ENCODE data around the gene SARNP. TPM values are rescaled to one million over a fixed set of nuclear protein-coding genes. Genes with fewer than 3 reads are reported as not detected.

SARNP gene
- total RNA-seq, 2 experiments from 2014 or later, result 88.3 to 88.6 TPM

- no peaks in the 10 kb centered on the region for H3K36me3 Mint-ChIP-seq (ENCODE audit: low read depth)
- H3K4me1 Mint-ChIP-seq, result peaks cover 26% of the 10 kb centered on the region
- DNase-seq, result peak; percentile 72
- H3K9me3 Mint-ChIP-seq, result no peaks in the 10 kb centered on the region
- peak overlapping the region; percentile 35 for H3K4me3 Mint-ChIP-seq
- peak overlapping the region; percentile 69 for H3K27ac Mint-ChIP-seq
- CTCF ChIA-PET, result interaction anchor here (0.5 to 4.9 kb wide), 18 partner anchors 7 to 391 kb away, joined by 3 to 54 read pairs (median 14); partner anchors contain the start of genes BLOC1S1, CD63, ESYT1 and ORMDL2
- peaks cover 5% of the 10 kb centered on the region for H3K27me3 Mint-ChIP-seq
- POLR2A ChIA-PET, result interaction anchor here (0.9 to 2.7 kb wide), 7 partner anchors 7 to 237 kb away, joined by 3 to 40 read pairs (median 11); partner anchors contain the start of genes CD63 and RAB5B
These were observed 80.5 kb downstream of the SARNP start for GRCh38 chr12:55736780-55737580.

GRCh38 chr12:55736076-55736475 lies 81.4 kb downstream of the SARNP start:
- no peak overlapping the region for H3K27ac Mint-ChIP-seq
- POLR2A ChIA-PET, result interaction anchor here (1.1 kb wide), 1 partner anchor 15 kb away, joined by 3 read pairs; no protein-coding TSS in a partner anchor

GRCh38 chr12:55734595-55734994 lies 82.9 kb downstream of the SARNP start:
- Mint-ChIP-seq H3K36me3 (ENCODE audit: low read depth) (no peaks in the 10 kb centered on the region), H3K4me1 (peaks cover 35% of the 10 kb centered on the region), H3K4me3 (no peak overlapping the region), H3K27ac (no peak overlapping the region), H3K27me3 (no peaks in the 10 kb centered on the region), H3K9me3 (no peaks in the 10 kb centered on the region)
- ChIA-PET CTCF (interaction anchor here (0.7 to 1.6 kb wide), 3 partner anchors 10 to 835 kb away, joined by 3 to 4 read pairs (median 4); no protein-coding TSS in a partner anchor), POLR2A (interaction anchor here (0.8 kb wide), 1 partner anchor 89 kb away, joined by 4 read pairs; no protein-coding TSS in a partner anchor)
- no peak for DNase-seq

More at GRCh38 chr12:55736076-55736475, 81.4 kb downstream of the SARNP start:
- Mint-ChIP-seq H3K9me3 (no peaks in the 10 kb centered on the region), H3K4me1 (peaks cover 22% of the 10 kb centered on the region), H3K4me3 (no peak overlapping the region), H3K36me3 (ENCODE audit: low read depth) (no peaks in the 10 kb centered on the region), H3K27me3 (no peaks in the 10 kb centered on the region)
- CTCF ChIA-PET, result interaction anchor here (0.6 to 4.9 kb wide), 4 partner anchors 12 to 169 kb away, joined by 3 to 50 read pairs (median 25); partner anchors contain the start of genes ORMDL2 and SARNP
- no peak for DNase-seq

- H3K27me3 Mint-ChIP-seq, result no peaks in the 10 kb centered on the region
- H3K4me3 Mint-ChIP-seq, result no peak overlapping the region
- POLR2A ChIA-PET, result interaction anchor here (0.8 kb wide), 1 partner anchor 89 kb away, joined by 4 read pairs; no protein-coding TSS in a partner anchor
- no peak overlapping the region for H3K27ac Mint-ChIP-seq
- H3K9me3 Mint-ChIP-seq, result no peaks in the 10 kb centered on the region
- peaks cover 36% of the 10 kb centered on the region for H3K4me1 Mint-ChIP-seq
- CTCF ChIA-PET, result interaction anchor here (0.7 to 1.6 kb wide), 3 partner anchors 9 to 836 kb away, joined by 3 to 4 read pairs (median 4); no protein-coding TSS in a partner anchor
- no peaks in the 10 kb centered on the region for H3K36me3 Mint-ChIP-seq (ENCODE audit: low read depth)
- no peak for DNase-seq
These were observed 83.7 kb downstream of the SARNP start for GRCh38 chr12:55733858-55734257.

GRCh38 chr12:55733021-55733555 lies 84.4 kb downstream of the SARNP start:
- H3K9me3 Mint-ChIP-seq, result no peaks in the 10 kb centered on the region
- no peaks in the 10 kb centered on the region for H3K27me3 Mint-ChIP-seq
- H3K36me3 Mint-ChIP-seq (ENCODE audit: low read depth), result no peaks in the 10 kb centered on the region
- H3K27ac Mint-ChIP-seq, result no peak overlapping the region
- DNase-seq, result no peak
- POLR2A ChIA-PET, result no interaction called here
- peaks cover 31% of the 10 kb centered on the region for H3K4me1 Mint-ChIP-seq
- CTCF ChIA-PET, result no interaction called here
- H3K4me3 Mint-ChIP-seq, result no peak overlapping the region

GRCh38 chr12:55732288-55732687 lies 85.2 kb downstream of the SARNP start:
- CTCF ChIA-PET, result no interaction called here
- H3K36me3 Mint-ChIP-seq (ENCODE audit: low read depth), result no peaks in the 10 kb centered on the region
- no peaks in the 10 kb centered on the region for H3K9me3 Mint-ChIP-seq
- H3K4me1 Mint-ChIP-seq, result peaks cover 31% of the 10 kb centered on the region
- POLR2A ChIA-PET, result no interaction called here
- DNase-seq, result no peak
- no peak overlapping the region for H3K4me3 Mint-ChIP-seq
- no peaks in the 10 kb centered on the region for H3K27me3 Mint-ChIP-seq
- H3K27ac Mint-ChIP-seq, result no peak overlapping the region

GRCh38 chr12:55729819-55730818 lies 87.4 kb downstream of the SARNP start:
- Mint-ChIP-seq H3K4me3 (peak overlapping the region; percentile 87), H3K4me1 (peaks cover 39% of the 10 kb centered on the region), H3K27ac (peak overlapping the region; percentile 85), H3K9me3 (no peaks in the 10 kb centered on the region), H3K27me3 (no peaks in the 10 kb centered on the region), H3K36me3 (ENCODE audit: low read depth) (peaks cover 6% of the 10 kb centered on the region)
- ChIA-PET CTCF (interaction anchor here (0.6 to 3.0 kb wide), 13 partner anchors 8 to 203 kb away, joined by 3 to 54 read pairs (median 4); partner anchors contain the start of genes BLOC1S1, ORMDL2, RDH5 and SARNP), POLR2A (interaction anchor here (0.7 to 3.0 kb wide), 18 partner anchors 8 to 373 kb away, joined by 3 to 84 read pairs (median 5); partner anchors contain the start of genes BLOC1S1, DGKA, DNAJC14 and ORMDL2)
- DNase-seq, result peak; percentile 40

GRCh38 chr12:55728939-55729818 lies 88.3 kb downstream of the SARNP start, which contains the start of gene CD63:
TSS of gene CD63 (minus strand) at chr12:55729009. CDS start at chr12:55728341, 668 bp downstream.
- Mint-ChIP-seq H3K9me3 (no peaks in the 10 kb centered on the region), H3K36me3 (ENCODE audit: low read depth) (peaks cover 12% of the 10 kb centered on the region), H3K27me3 (no peaks in the 10 kb centered on the region), H3K4me1 (peaks cover 44% of the 10 kb centered on the region), H3K4me3 (peak within 1 kb of the TSS; percentile 87), H3K27ac (peak within 1 kb of the TSS; percentile 85)
- CTCF ChIA-PET, result interaction anchor here (0.6 to 3.0 kb wide), 10 partner anchors 9 to 204 kb away, joined by 3 to 54 read pairs (median 4); partner anchors contain the start of genes BLOC1S1, ORMDL2, RDH5 and SARNP
- DNase-seq, result peak; percentile 67
- POLR2A ChIA-PET, result interaction anchor here (0.7 to 3.0 kb wide), 17 partner anchors 9 to 374 kb away, joined by 3 to 84 read pairs (median 5); partner anchors contain the start of genes BLOC1S1, DGKA, DNAJC14 and ORMDL2

- peaks cover 17% of the 10 kb centered on the region for H3K36me3 Mint-ChIP-seq (ENCODE audit: low read depth)
- peak overlapping the region; percentile 57 for H3K27ac Mint-ChIP-seq
- no peaks in the 10 kb centered on the region for H3K27me3 Mint-ChIP-seq
- H3K4me1 Mint-ChIP-seq, result peaks cover 44% of the 10 kb centered on the region
- H3K4me3 Mint-ChIP-seq, result peak overlapping the region; percentile 87
- H3K9me3 Mint-ChIP-seq, result no peaks in the 10 kb centered on the region
- POLR2A ChIA-PET, result interaction anchor here (1.0 to 3.0 kb wide), 9 partner anchors 10 to 375 kb away, joined by 3 to 84 read pairs (median 10); partner anchors contain the start of genes BLOC1S1, ORMDL2, PA2G4 and PYM1
- CTCF ChIA-PET, result interaction anchor here (1.1 to 3.0 kb wide), 3 partner anchors 8 to 10 kb away, joined by 3 to 54 read pairs (median 16); partner anchors contain the start of gene RDH5
- peak; percentile 37 for DNase-seq
These were observed 89.2 kb downstream of the SARNP start for GRCh38 chr12:55728186-55728938.

- peaks cover 44% of the 10 kb centered on the region for H3K4me1 Mint-ChIP-seq
- H3K27me3 Mint-ChIP-seq, result no peaks in the 10 kb centered on the region
- POLR2A ChIA-PET, result interaction anchor here (0.7 to 1.0 kb wide), 3 partner anchors 10 to 11 kb away, joined by 3 read pairs; no protein-coding TSS in a partner anchor
- H3K4me3 Mint-ChIP-seq, result peak overlapping the region; percentile 87
- no peaks in the 10 kb centered on the region for H3K9me3 Mint-ChIP-seq
- H3K27ac Mint-ChIP-seq, result peak overlapping the region; percentile 73
- H3K36me3 Mint-ChIP-seq (ENCODE audit: low read depth), result peaks cover 17% of the 10 kb centered on the region
- DNase-seq, result no peak
- CTCF ChIA-PET, result interaction anchor here (1.1 kb wide), 1 partner anchor 11 kb away, joined by 3 read pairs; no protein-coding TSS in a partner anchor
These were observed 89.8 kb downstream of the SARNP start for GRCh38 chr12:55727643-55728185.
